GM12891 (cell line): Measurements from ENCODE around the gene HOMER2.

Experiments
- PAX5 ChIP-seq: IDR thresholded peaks from 2 replicates; pipeline ENCODE4 v1.6.1; 2011; ENCODE audit warnings: low read length, moderate library complexity, mild to moderate bottlenecking; ENCODE audit not compliant: insufficient read depth, severe bottlenecking
- POLR2A ChIP-seq: IDR thresholded peaks from 2 replicates; pipeline ENCODE4 v1.6.1; 2011; ENCODE audit warnings: low read depth, low read length, control low read depth
- POLR2AphosphoS5 ChIP-seq: IDR thresholded peaks from 2 replicates; pipeline ENCODE4 v1.6.1; 2011; ENCODE audit warnings: low read depth, low read length, control low read depth
- SPI1 ChIP-seq: IDR thresholded peaks from 2 replicates; pipeline ENCODE4 v1.6.1; 2011; ENCODE audit warnings: low read depth, low read length, control low read depth
- TAF1 ChIP-seq: IDR thresholded peaks from 2 replicates; pipeline ENCODE4 v1.6.1; 2011; ENCODE audit warnings: low read depth, low read length, control low read depth

- TF ChIP-seq POLR2A (no peak), POLR2AphosphoS5 (no peak), TAF1 (no peak), SPI1 (no peak), PAX5 (no peak)
Measured at GRCh38 chr15:82993144-82993543, 40.6 kb upstream of the HOMER2 start.
